Measurements from ENCODE around the gene NRG3.

The NRG3 gene

GRCh38 chr10:82161264-82161663 is 286.3 kb downstream of the NRG3 start:
- no peaks in the 10 kb centered on the region for H3K79me2 ChIP-seq (ENCODE audit: control insufficient read depth, low read length)
- H3K27ac ChIP-seq (ENCODE audit: low read depth, low read length) = no peak overlapping the region
- no peaks in the 10 kb centered on the region for H3K4me1 ChIP-seq (ENCODE audit: control insufficient read depth, low read length)
- no peaks in the 10 kb centered on the region for H3K9me3 ChIP-seq (ENCODE audit: control insufficient read depth, insufficient read depth, low read length)
- no peaks in the 10 kb centered on the region for H3F3A ChIP-seq (ENCODE audit: control insufficient read depth, insufficient read depth)
- no peaks in the 10 kb centered on the region for H4K20me1 ChIP-seq (ENCODE audit: control insufficient read depth, insufficient read depth, low read depth, low read length)
- H3K4me3 ChIP-seq (ENCODE audit: low read length) = no peak overlapping the region
- no peak overlapping the region for H3K4me2 ChIP-seq (ENCODE audit: low read length)
- H3K36me3 ChIP-seq (ENCODE audit: control insufficient read depth, low read length) = no peaks in the 10 kb centered on the region
- no peak for TF ChIP-seq CTCF (IDR thresholded peaks at IDR 0.05; ENCODE audit: low read depth, low read length, poor library complexity, severe bottlenecking)
- no peak for TF ChIP-seq EZH2phosphoT487 (IDR thresholded peaks at IDR 0.05; ENCODE audit: borderline replicate concordance, low read length)
- no peaks in the 10 kb centered on the region for H3K27me3 ChIP-seq (ENCODE audit: control insufficient read depth, low read length)
- H3K9me2 ChIP-seq (replicated peaks; ENCODE audit: control insufficient read depth, low read length) = no peaks in the 10 kb centered on the region

GRCh38 chr10:82162549-82163195 is 287.7 kb downstream of the NRG3 start:
- H3F3A ChIP-seq (ENCODE audit: control insufficient read depth, insufficient read depth) = no peaks in the 10 kb centered on the region
- H3K36me3 ChIP-seq (ENCODE audit: control insufficient read depth, low read length) = no peaks in the 10 kb centered on the region
- H3K9me3 ChIP-seq (ENCODE audit: control insufficient read depth, insufficient read depth, low read length) = no peaks in the 10 kb centered on the region
- H3K27me3 ChIP-seq (ENCODE audit: control insufficient read depth, low read length) = no peaks in the 10 kb centered on the region
- H3K27ac ChIP-seq (ENCODE audit: low read depth, low read length) = no peak overlapping the region
- no peaks in the 10 kb centered on the region for H3K9me2 ChIP-seq (replicated peaks; ENCODE audit: control insufficient read depth, low read length)
- no peak overlapping the region for H3K4me2 ChIP-seq (ENCODE audit: low read length)
- no peak overlapping the region for H3K4me3 ChIP-seq (ENCODE audit: low read length)
- no peaks in the 10 kb centered on the region for H3K79me2 ChIP-seq (ENCODE audit: control insufficient read depth, low read length)
- TF ChIP-seq EZH2phosphoT487 (IDR thresholded peaks at IDR 0.05; ENCODE audit: borderline replicate concordance, low read length) = no peak
- TF ChIP-seq CTCF (IDR thresholded peaks at IDR 0.05; ENCODE audit: low read depth, low read length, poor library complexity, severe bottlenecking) = no peak
- H3K4me1 ChIP-seq (ENCODE audit: control insufficient read depth, low read length) = no peaks in the 10 kb centered on the region
- no peaks in the 10 kb centered on the region for H4K20me1 ChIP-seq (ENCODE audit: control insufficient read depth, insufficient read depth, low read depth, low read length)

- no peak overlapping the region for H3K27ac ChIP-seq (ENCODE audit: low read depth, low read length)
- no peaks in the 10 kb centered on the region; the same call in 1 of the 2 replicates for H3K9me3 ChIP-seq (ENCODE audit: control insufficient read depth, insufficient read depth, low read length)
- no peak overlapping the region for H3K4me2 ChIP-seq (ENCODE audit: low read length)
- H3K9me2 ChIP-seq (replicated peaks; ENCODE audit: control insufficient read depth, low read length) = no peaks in the 10 kb centered on the region
- TF ChIP-seq EZH2phosphoT487 (IDR thresholded peaks at IDR 0.05; ENCODE audit: borderline replicate concordance, low read length) (no peak), CTCF (IDR thresholded peaks at IDR 0.05; ENCODE audit: low read depth, low read length, poor library complexity, severe bottlenecking) (no peak)
- no peaks in the 10 kb centered on the region for H3K4me1 ChIP-seq (ENCODE audit: control insufficient read depth, low read length)
- H3K79me2 ChIP-seq (ENCODE audit: control insufficient read depth, low read length) = no peaks in the 10 kb centered on the region
- no peaks in the 10 kb centered on the region for H3K36me3 ChIP-seq (ENCODE audit: control insufficient read depth, low read length)
- no peaks in the 10 kb centered on the region for H3K27me3 ChIP-seq (ENCODE audit: control insufficient read depth, low read length)
- H4K20me1 ChIP-seq (ENCODE audit: control insufficient read depth, insufficient read depth, low read depth, low read length) = no peaks in the 10 kb centered on the region
- no peak overlapping the region for H3K4me3 ChIP-seq (ENCODE audit: low read length)
- no peaks in the 10 kb centered on the region for H3F3A ChIP-seq (ENCODE audit: control insufficient read depth, insufficient read depth)
Observed at GRCh38 chr10:82171899-82172298, 296.9 kb downstream of the NRG3 start.

Data from DOHH2 (cell line).